ENCODE results near the gene BLM. TPM values are rescaled to one million over a fixed set of nuclear protein-coding genes. Genes with fewer than 3 reads are reported as not detected.
"Not testable (repeated sequence)": the region's sequence is repeated elsewhere in the genome, so short reads cannot be mapped to it uniquely, and the experiment has no call there.

Gene BLM
- total RNA-seq, 2 donors from 2014 or later = 19.3 to 26.7 TPM

DNA sequence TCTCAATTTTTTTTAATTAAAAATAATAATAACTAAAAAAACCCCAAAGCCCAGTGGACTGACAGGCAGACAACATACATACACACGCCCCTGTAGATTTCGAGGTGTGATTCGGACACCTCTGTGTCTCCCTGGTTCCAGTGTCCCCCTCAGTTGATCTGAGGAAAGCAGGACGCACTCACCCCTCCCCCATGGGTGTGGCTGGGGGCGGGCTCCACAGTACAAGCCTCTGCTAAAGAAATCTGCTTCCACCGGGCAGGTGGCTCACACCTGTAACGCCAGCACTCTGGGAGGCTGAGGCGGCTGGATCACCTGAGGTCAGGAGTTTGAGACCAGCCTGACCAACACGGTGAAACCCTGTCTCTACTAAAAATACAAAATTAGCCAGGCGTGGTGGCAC, 33.8 kb upstream of the BLM start:
- DNase-seq (ENCODE audit: low spot score) = no peak
- Histone ChIP-seq H3K4me1 (no peaks in the 10 kb centered on the region), H3K9me3 (no peaks in the 10 kb centered on the region), H3K4me3 (no peak overlapping the region), H3K27me3 (no peaks in the 10 kb centered on the region), H3K27ac (no peak overlapping the region), H3K36me3 (no peaks in the 10 kb centered on the region)
- TF ChIP-seq, protein P1, sequence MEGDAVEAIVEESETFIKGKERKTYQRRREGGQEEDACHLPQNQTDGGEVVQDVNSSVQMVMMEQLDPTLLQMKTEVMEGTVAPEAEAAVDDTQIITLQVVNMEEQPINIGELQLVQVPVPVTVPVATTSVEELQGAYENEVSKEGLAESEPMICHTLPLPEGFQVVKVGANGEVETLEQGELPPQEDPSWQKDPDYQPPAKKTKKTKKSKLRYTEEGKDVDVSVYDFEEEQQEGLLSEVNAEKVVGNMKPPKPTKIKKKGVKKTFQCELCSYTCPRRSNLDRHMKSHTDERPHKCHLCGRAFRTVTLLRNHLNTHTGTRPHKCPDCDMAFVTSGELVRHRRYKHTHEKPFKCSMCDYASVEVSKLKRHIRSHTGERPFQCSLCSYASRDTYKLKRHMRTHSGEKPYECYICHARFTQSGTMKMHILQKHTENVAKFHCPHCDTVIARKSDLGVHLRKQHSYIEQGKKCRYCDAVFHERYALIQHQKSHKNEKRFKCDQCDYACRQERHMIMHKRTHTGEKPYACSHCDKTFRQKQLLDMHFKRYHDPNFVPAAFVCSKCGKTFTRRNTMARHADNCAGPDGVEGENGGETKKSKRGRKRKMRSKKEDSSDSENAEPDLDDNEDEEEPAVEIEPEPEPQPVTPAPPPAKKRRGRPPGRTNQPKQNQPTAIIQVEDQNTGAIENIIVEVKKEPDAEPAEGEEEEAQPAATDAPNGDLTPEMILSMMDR (IDR thresholded peaks at IDR 0.05) = no peak

DNA sequence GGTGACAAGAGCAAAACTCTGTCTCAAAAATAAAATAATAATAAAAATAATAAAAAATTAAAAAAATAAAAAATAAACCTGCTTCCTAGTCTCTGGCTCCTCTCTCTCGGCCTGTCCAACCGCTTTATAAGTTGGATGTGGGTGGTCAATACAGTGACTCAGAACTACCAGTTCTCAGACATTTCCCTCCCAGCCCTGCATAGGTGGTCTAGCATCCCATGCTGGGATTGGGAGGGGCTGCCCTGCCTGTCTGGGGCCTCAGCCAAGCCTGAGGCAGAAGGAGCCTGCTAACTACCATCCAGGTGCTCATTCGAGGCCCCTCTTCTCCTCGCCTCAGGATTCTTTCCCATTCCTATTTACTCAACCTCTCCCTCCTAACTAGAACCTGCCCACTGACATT, 33.3 kb upstream of the BLM start:
- Histone ChIP-seq H3K36me3 (no peaks in the 10 kb centered on the region), H3K27ac (no peak overlapping the region), H3K9me3 (no peaks in the 10 kb centered on the region), H3K27me3 (no peaks in the 10 kb centered on the region), H3K4me3 (no peak overlapping the region), H3K4me1 (no peaks in the 10 kb centered on the region)
- DNase-seq (ENCODE audit: low spot score) = no peak
- TF ChIP-seq, protein P1 (IDR thresholded peaks at IDR 0.05) = no peak

DNA sequence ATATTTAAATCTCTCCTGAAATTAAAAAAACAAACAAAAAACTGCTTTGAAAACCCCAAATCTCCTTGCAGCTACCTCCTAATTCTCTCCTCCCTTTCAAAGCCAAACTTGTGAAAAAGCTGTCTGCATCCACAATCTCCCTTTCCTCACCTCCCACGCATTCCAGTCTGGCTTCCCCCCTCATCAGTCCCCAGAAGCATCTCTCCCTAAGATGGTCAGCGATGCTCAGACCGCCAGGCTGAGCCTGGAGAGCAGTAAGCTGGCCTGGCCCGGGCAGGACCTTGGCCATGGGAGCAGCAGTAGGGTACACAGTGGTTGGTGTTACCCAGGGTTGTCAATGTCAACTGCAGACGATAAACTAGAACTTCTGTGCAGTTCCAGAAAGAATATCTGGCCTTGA, 32.9 kb upstream of the BLM start:
- H3K9me3 ChIP-seq = no peaks in the 10 kb centered on the region
- DNase-seq (ENCODE audit: low spot score) = no peak
- TF ChIP-seq, protein P1 (IDR thresholded peaks at IDR 0.05) = no peak
- no peaks in the 10 kb centered on the region for H3K4me1 ChIP-seq
- H3K27ac ChIP-seq = no peak overlapping the region
- H3K27me3 ChIP-seq = no peaks in the 10 kb centered on the region
- no peak overlapping the region for H3K4me3 ChIP-seq
- no peaks in the 10 kb centered on the region for H3K36me3 ChIP-seq

DNA sequence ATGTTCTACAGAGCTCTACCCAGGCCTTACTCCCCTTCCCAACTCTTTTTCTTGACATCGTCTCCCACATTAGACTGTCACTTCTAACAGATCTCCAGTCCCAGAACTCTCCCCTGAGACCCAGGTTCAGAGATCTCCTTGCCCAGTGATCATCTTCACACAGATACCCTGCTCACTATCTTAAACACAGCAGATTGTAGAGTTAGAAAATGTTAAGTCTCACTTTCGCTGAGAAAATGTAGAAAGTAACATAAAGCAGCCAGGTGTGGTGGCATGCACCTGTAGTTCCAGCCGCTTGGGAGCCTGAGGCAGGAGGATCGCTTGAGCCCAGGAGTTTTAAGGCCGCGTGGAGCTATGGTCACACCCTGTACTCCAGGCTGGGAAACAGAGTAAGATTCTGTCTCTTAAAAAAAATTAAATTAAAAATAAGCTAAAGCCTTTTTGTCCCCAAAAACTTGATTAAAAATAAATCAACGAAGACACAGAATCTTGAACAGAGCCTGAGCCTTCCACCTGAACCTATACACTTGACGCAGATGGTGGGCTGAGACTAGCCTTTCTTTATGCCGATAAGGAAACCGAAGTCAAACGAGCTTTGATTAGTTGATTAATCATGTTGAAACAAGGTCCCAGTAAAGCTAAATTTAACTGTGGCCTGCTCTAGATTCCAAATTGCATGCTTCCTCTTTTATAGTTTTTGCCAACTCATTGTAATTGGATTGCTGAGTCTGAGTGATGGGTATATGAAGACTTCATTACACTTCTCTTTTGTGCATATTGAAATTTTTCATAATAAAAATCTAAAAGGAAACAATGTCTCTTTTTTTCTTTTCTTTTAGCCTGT, 31.3 kb upstream of the BLM start:
- no peak overlapping the region for H3K27ac ChIP-seq
- no peaks in the 10 kb centered on the region for H3K27me3 ChIP-seq
- TF ChIP-seq, protein P1 (IDR thresholded peaks at IDR 0.05) = no peak
- no peaks in the 10 kb centered on the region for H3K9me3 ChIP-seq
- H3K4me3 ChIP-seq = no peak overlapping the region
- H3K4me1 ChIP-seq = no peaks in the 10 kb centered on the region
- DNase-seq (ENCODE audit: low spot score) = no peak
- no peaks in the 10 kb centered on the region for H3K36me3 ChIP-seq

DNA sequence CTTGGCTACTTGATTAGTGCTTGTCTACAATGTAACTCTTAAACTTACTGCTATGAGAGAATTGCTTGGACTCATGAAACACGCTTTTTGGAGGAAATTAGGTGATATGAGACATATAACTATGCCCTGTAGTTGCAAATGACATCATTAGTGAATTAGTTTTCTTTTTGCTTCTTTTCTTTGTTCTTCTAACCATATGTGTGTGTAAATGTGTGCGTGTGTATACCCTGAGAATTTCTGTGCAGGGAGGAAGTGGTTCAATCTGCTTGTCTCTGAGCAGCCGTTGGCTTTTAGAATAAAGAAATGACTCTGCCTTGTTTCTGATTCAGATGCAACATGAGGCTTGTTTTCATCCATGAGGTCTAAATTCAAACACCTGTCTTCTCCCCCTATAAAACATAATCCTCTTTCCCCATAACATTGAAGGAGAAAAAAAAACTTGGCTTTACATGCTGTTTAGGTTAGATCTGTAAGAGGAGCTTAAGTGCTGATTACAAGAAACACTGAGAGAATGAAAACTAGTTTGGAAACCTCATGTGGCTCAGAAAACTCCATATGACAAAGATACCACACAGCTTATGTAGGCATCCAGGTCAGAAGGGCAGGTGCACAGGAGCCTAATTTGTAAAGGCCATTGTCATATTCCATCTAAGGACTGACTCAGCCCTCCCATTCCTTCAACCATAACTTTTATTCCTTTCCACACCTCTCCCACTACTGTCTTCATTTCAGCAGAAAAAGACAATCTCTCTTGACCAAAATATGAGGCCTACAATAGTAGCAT, 30.5 kb upstream of the BLM start:
- H3K27me3 ChIP-seq = no peaks in the 10 kb centered on the region
- no peak overlapping the region for H3K4me3 ChIP-seq
- H3K36me3 ChIP-seq = no peaks in the 10 kb centered on the region
- H3K9me3 ChIP-seq = no peaks in the 10 kb centered on the region
- H3K27ac ChIP-seq = no peak overlapping the region
- TF ChIP-seq, protein P1 (IDR thresholded peaks at IDR 0.05) = no peak
- no peak for DNase-seq (ENCODE audit: low spot score)
- no peaks in the 10 kb centered on the region for H3K4me1 ChIP-seq

DNA sequence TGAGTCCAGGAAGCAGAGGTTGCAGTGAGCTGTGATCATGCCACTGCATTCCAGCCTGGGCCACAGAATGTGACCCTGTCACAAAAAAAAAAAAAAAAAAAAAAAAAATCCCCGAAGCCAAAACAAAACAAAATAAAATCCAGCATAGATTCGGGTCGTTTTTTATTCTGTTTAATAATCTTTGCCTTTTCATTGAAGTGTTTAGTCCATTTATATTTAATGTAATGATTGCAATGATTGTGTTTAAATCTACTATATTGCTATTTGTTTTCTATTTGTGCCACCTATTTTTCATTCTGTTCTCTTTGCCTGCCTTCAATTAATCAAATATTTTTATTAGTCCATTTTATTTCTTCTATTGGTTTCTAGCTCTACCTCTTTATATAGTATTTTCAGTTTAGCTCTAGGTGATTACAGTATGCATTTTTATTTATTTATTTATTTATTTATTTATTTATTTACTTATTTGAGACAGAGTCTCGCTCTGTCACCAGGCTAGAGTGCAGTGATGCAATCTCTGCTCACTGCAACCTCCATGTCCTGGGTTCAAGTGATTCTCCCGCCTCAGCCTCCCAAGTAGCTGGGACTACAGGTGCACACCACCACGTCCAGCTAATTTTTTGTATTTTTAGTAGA, 27.7 kb upstream of the BLM start:
- not testable (repeated sequence) for H3K9me3 ChIP-seq

More for the DNA sequence above, 27.7 kb upstream of the BLM start:
- not testable (repeated sequence) for H3K36me3 ChIP-seq; H3K27me3 ChIP-seq; DNase-seq (ENCODE audit: low spot score); H3K27ac ChIP-seq; H3K4me3 ChIP-seq; H3K4me1 ChIP-seq

Measured in right atrium auricular region (tissue), 2 donors.